H9 (cell line): ENCODE measurements around the gene IFT57. TPM values are rescaled to one million over a fixed set of nuclear protein-coding genes. Genes with fewer than 3 reads are reported as not detected.

Experiments used
- DNase-seq: peaks from one replicate; pipeline ENCODE4 v3.0.0-alpha.2; 2017
- H2AFZ ChIP-seq: one replicate; pipeline ENCODE4 v1.6.1; 2013; ENCODE audit warnings: mild to moderate bottlenecking, low read length, control low read depth, moderate library complexity
- H2AK5ac ChIP-seq: 2 replicates; pipeline ENCODE4 v1.6.1; 2013; ENCODE audit warnings: low read length, control low read depth, mixed read lengths; ENCODE audit not compliant: insufficient read length
- H2BK120ac ChIP-seq: one replicate; pipeline ENCODE4 v1.6.1; 2013; ENCODE audit warnings: low read depth, mild to moderate bottlenecking, low read length, control low read depth, inconsistent platforms; ENCODE audit not compliant: poor library complexity, severe bottlenecking
- H2BK12ac ChIP-seq: 2 replicates; pipeline ENCODE4 v1.6.1; 2013; ENCODE audit warnings: low read length, control low read depth, mixed read lengths, low read depth; ENCODE audit not compliant: insufficient read length
- H2BK15ac ChIP-seq: 2 replicates; pipeline ENCODE4 v1.6.1; 2013; ENCODE audit warnings: low read depth, low read length, control low read depth
- H2BK20ac ChIP-seq: one replicate; pipeline ENCODE4 v1.6.1; 2013; ENCODE audit warnings: low read depth, mild to moderate bottlenecking, low read length, control low read depth, inconsistent platforms; ENCODE audit not compliant: poor library complexity, severe bottlenecking
- H2BK5ac ChIP-seq: 2 replicates; pipeline ENCODE4 v1.6.1; 2013; ENCODE audit warnings: low read length, control low read depth, mixed read lengths; ENCODE audit not compliant: insufficient read length
- H3K14ac ChIP-seq: 2 replicates; pipeline ENCODE4 v1.6.1; 2013; ENCODE audit warnings: low read length, control low read depth; ENCODE audit not compliant: insufficient read depth
- H3K18ac ChIP-seq: 2 replicates; pipeline ENCODE4 v1.6.1; 2013; ENCODE audit warnings: low read depth, mild to moderate bottlenecking, mixed read lengths, low read length, control low read depth; ENCODE audit not compliant: insufficient read length
- H3K23ac ChIP-seq: 2 replicates; pipeline ENCODE4 v1.6.1; 2013; ENCODE audit warnings: low read length, control low read depth, mixed read lengths, low read depth; ENCODE audit not compliant: insufficient read length
- H3K23me2 ChIP-seq: 2 replicates; pipeline ENCODE4 v1.6.1; 2013; ENCODE audit warnings: low read depth, mild to moderate bottlenecking, mixed read lengths, low read length, control low read depth; ENCODE audit not compliant: insufficient read length, poor library complexity, severe bottlenecking
- H3K27ac ChIP-seq: 2 replicates; pipeline ENCODE4 v1.5.1; 2013; ENCODE audit warnings: low read length, control low read depth, mixed read lengths, low read depth; ENCODE audit not compliant: insufficient read length
- H3K27me3 ChIP-seq: 2 replicates; pipeline ENCODE4 v1.6.1; 2013; ENCODE audit warnings: low read length, control low read depth, inconsistent platforms; ENCODE audit not compliant: insufficient read depth
- H3K4ac ChIP-seq: 2 replicates; pipeline ENCODE4 v1.6.1; 2013; ENCODE audit warnings: low read depth, mild to moderate bottlenecking, control low read depth, inconsistent platforms, low read length, moderate library complexity
- H3K4me1 ChIP-seq: 2 replicates; pipeline ENCODE4 v1.6.1; 2013; ENCODE audit warnings: low read length, control low read depth, inconsistent platforms; ENCODE audit not compliant: insufficient read depth
- H3K4me2 ChIP-seq: 2 replicates; pipeline ENCODE4 v1.6.1; 2013; ENCODE audit warnings: low read length, control low read depth, mixed read lengths; ENCODE audit not compliant: insufficient read length, insufficient read depth
- H3K56ac ChIP-seq: 2 replicates; pipeline ENCODE4 v1.6.1; 2013; ENCODE audit warnings: low read depth, mild to moderate bottlenecking, mixed read lengths, low read length, control low read depth; ENCODE audit not compliant: insufficient read length
- H3K79me1 ChIP-seq: 2 replicates; pipeline ENCODE4 v1.6.1; 2013; ENCODE audit warnings: low read depth, mild to moderate bottlenecking, moderate library complexity, low read length, control low read depth, inconsistent platforms; ENCODE audit not compliant: insufficient read depth, poor library complexity, severe bottlenecking
- H3K79me2 ChIP-seq: 2 replicates; pipeline ENCODE4 v1.6.1; 2013; ENCODE audit warnings: low read length, control low read depth, inconsistent platforms; ENCODE audit not compliant: insufficient read depth
- H3K9ac ChIP-seq: 2 replicates; pipeline ENCODE4 v1.6.1; 2013; ENCODE audit warnings: low read length, control low read depth, mixed read lengths; ENCODE audit not compliant: insufficient read length; ENCODE audit errors: extremely low read depth
- H3K9me3 ChIP-seq: one replicate; pipeline ENCODE4 v1.6.1; 2013; ENCODE audit warnings: low read depth, low read length, inconsistent platforms; ENCODE audit not compliant: control insufficient read depth
- H3T11ph ChIP-seq: one replicate; pipeline ENCODE4 v1.6.1; 2013; ENCODE audit warnings: mild to moderate bottlenecking, low read length, control low read depth, inconsistent platforms
- H4K20me1 ChIP-seq: one replicate; pipeline ENCODE4 v1.6.1; 2013; ENCODE audit not compliant: control insufficient read depth, insufficient read length, insufficient read depth
- H4K5ac ChIP-seq: 2 replicates; pipeline ENCODE4 v1.6.1; 2013; ENCODE audit warnings: low read depth, mild to moderate bottlenecking, mixed read lengths, low read length, control low read depth; ENCODE audit not compliant: insufficient read length
- H4K8ac ChIP-seq: replicated peaks from 2 replicates; pipeline ENCODE4 v1.6.1; 2013; ENCODE audit warnings: low read length, control low read depth, mixed read lengths, low read depth; ENCODE audit not compliant: insufficient read length
- H4K91ac ChIP-seq: 2 replicates; pipeline ENCODE4 v1.6.1; 2013; ENCODE audit warnings: low read depth, mild to moderate bottlenecking, moderate library complexity, mixed read lengths, low read length, control low read depth; ENCODE audit not compliant: insufficient read length
- H3K27ac Mint-ChIP-seq, 3 experiments: 2 replicates in 2 of 3; 3 replicates in 1 of 3; pipeline ENCODE4 v1.8.0; 2020 to 2021; ENCODE audit warnings: mixed read lengths in 3 of 3, mild to moderate bottlenecking in 1 of 3, moderate library complexity in 1 of 3
- H3K27me3 Mint-ChIP-seq: 2 replicates; pipeline ENCODE4 v1.8.0; 2021; ENCODE audit warnings: low read depth, mild to moderate bottlenecking, moderate library complexity, mixed read lengths
- H3K36me3 Mint-ChIP-seq, 3 experiments: 2 replicates in 2 of 3; 3 replicates in 1 of 3; pipeline ENCODE4 v1.8.0; 2020 to 2021; ENCODE audit warnings: low read depth in 3 of 3, mixed read lengths in 3 of 3; ENCODE audit not compliant: insufficient read depth in 1 of 3
- H3K4me1 Mint-ChIP-seq, 2 experiments: 2 replicates each; pipeline ENCODE4 v1.8.0; 2020; ENCODE audit warnings: mixed read lengths in 2 of 2
- H3K4me3 Mint-ChIP-seq, 2 experiments: 2 replicates in 1 of 2; 3 replicates in 1 of 2; pipeline ENCODE4 v1.8.0; 2020 to 2021; ENCODE audit warnings: mild to moderate bottlenecking in 2 of 2, mixed read lengths in 2 of 2, moderate library complexity in 1 of 2
- H3K9me3 Mint-ChIP-seq, 2 experiments: 2 replicates in 1 of 2; 3 replicates in 1 of 2; pipeline ENCODE4 v1.8.0; 2020; ENCODE audit warnings: mild to moderate bottlenecking in 2 of 2, mixed read lengths in 2 of 2, moderate library complexity in 1 of 2
- WGBS: extraction: QIAGEN DNeasy Blood & Tissue Kit; methylation state at CpG from one replicate; pipeline ENCODE4 v1.1.7; 2013; ENCODE audit warnings: missing lambda C conversion rate, low lambda C conversion rate, mixed read lengths; ENCODE audit not compliant: insufficient read length; ENCODE audit errors: extremely low coverage; 5-methylcytosine and 5-hydroxymethylcytosine counted together
- total RNA-seq: library from RNA; stranded (reverse); gene quantifications from 2 replicates; pipeline ENCODE4 v1.2.1, GENCODE V29; 2021
- TF ChIP-seq, protein P1 (sequence below): fragments of 200-600 bp; sonication (generic); conservative IDR thresholded peaks from 3 replicates; pipeline ENCODE4 v1.8.0; 2021; ENCODE audit warnings: antibody characterized with exemption, mild to moderate bottlenecking

IFT57 gene
- total RNA-seq, 1 experiment from 2014 or later: 21.4 TPM

DNA sequence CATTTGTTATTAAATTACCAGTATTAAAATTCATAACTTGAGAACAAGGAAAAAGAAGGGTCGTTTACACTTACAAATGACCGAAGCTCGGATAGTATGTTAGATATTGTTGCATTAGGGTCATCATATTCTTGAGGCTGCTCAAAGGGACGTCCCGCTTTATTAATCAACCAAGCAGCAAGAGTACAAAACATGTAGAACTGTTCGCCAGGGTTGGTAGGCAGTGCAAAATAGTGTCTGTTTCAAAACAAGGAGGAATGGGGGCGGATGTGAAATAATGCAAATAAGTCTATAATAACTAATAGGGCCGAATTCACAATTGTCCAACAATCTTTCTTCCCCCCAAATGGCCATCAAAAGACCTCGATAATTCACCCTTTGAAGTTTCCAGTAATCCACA is 2.9 kb downstream of the IFT57 start:
- Mint-ChIP-seq H3K36me3 (no peaks in the 10 kb centered on the region; a peak in 1 of 7 replicates), H3K27ac (no peak overlapping the region), H3K27me3 (peaks cover 12% of the 10 kb centered on the region), H3K4me1 (peaks cover 20 to 22% of the 10 kb centered on the region in 2 experiments), H3K9me3 (no peaks in the 10 kb centered on the region; a peak in 1 of 5 replicates), H3K4me3 (no peak overlapping the region)
- WGBS: no CpG with 5 or more reads among the region's 9 CpGs
- Histone ChIP-seq H3K56ac (no peak overlapping the region), H4K8ac (no peak overlapping the region), H2AFZ (no peak overlapping the region), H2BK12ac (no peak overlapping the region), H2BK20ac (no peak overlapping the region), H3K9me3 (no peaks in the 10 kb centered on the region), H3K4ac (no peak overlapping the region), H3K4me2 (no peak overlapping the region), H3K4me1 (no peaks in the 10 kb centered on the region), H3T11ph (no peak overlapping the region), H3K23me2 (peaks cover 6% of the 10 kb centered on the region), H4K20me1 (no peaks in the 10 kb centered on the region), H4K5ac (no peak overlapping the region), H2AK5ac (no peak overlapping the region), H2BK5ac (no peak overlapping the region), H3K9ac (no peak overlapping the region), H3K79me1 (no peaks in the 10 kb centered on the region), H3K27ac (no peak overlapping the region), H3K79me2 (no peaks in the 10 kb centered on the region), H3K27me3 (no peaks in the 10 kb centered on the region), H2BK120ac (no peak overlapping the region), H2BK15ac (no peak overlapping the region), H3K18ac (no peak overlapping the region), H4K91ac (no peak overlapping the region), H3K23ac (no peak overlapping the region), H3K14ac (no peak overlapping the region)
- DNase-seq: no peak
- TF ChIP-seq, protein P1, sequence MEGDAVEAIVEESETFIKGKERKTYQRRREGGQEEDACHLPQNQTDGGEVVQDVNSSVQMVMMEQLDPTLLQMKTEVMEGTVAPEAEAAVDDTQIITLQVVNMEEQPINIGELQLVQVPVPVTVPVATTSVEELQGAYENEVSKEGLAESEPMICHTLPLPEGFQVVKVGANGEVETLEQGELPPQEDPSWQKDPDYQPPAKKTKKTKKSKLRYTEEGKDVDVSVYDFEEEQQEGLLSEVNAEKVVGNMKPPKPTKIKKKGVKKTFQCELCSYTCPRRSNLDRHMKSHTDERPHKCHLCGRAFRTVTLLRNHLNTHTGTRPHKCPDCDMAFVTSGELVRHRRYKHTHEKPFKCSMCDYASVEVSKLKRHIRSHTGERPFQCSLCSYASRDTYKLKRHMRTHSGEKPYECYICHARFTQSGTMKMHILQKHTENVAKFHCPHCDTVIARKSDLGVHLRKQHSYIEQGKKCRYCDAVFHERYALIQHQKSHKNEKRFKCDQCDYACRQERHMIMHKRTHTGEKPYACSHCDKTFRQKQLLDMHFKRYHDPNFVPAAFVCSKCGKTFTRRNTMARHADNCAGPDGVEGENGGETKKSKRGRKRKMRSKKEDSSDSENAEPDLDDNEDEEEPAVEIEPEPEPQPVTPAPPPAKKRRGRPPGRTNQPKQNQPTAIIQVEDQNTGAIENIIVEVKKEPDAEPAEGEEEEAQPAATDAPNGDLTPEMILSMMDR: no peak
